DMS79 treated with DMSO at 0.1 percent for 48 hours (cell line): ENCODE results near the gene MAP7D2.

Experiments
- DNase-seq: peaks from one replicate; lab custom pipeline; 2025; lab: John Stamatoyannopoulos, UW

Gene MAP7D2

DNA sequence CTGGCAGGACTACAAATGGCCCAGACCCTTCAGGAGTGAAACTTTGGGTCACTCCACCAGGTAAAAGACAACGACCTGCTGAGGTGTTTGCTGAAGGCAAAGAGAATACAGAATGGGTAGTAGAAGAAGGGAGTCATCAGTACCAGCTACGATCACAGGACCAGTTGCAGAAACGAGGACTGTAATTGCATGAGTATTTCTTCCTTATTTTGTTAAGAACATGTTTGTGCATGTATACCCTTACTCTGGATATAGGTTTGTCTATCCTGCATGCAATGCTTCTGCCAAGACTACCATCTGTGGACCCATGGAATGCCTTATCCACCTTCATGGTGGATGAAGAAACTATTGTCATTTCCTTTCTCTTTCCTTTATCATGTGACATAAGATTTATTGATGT lies 77.7 kb downstream of the MAP7D2 start:
- no peak for DNase-seq

DNA sequence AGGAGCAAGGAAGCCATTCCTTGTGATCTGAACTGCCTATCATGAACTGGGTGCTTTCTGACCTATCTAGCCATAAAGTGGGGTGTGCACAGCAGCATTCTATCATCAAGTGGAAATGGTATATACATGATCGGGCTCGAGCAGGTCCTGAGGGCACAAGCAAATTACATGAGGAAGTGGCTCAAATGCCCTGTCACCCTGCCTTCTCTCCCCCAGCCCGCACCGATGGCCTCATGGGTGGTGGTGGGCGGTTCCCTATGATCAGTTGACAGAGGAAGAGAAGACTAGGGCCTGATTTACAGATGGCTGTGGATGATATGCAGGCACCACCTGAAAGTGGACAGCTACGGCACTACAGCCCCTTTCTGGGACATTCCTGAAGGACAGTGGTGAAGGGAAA lies 79.5 kb downstream of the MAP7D2 start:
- no peak for DNase-seq

DNA sequence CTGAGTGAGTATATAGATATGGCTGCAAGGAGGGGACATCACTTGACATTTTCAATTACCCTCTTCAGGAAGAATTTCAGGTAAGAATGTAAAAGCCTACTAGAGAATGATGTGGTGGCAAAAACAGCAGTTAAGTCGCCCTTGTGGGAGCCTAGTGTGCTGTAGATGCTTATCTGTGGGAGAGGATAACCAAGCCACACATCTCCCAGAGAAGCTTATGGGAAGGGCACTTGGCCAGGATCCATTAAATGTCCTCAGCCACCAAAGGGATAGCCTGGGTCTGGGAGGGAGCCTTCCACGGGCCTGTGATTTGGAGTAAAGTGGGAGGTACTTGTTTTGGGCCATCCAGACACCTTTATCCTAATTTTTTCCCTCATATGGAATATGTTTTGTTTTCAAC lies 84.5 kb downstream of the MAP7D2 start:
- DNase-seq = no peak

DNA sequence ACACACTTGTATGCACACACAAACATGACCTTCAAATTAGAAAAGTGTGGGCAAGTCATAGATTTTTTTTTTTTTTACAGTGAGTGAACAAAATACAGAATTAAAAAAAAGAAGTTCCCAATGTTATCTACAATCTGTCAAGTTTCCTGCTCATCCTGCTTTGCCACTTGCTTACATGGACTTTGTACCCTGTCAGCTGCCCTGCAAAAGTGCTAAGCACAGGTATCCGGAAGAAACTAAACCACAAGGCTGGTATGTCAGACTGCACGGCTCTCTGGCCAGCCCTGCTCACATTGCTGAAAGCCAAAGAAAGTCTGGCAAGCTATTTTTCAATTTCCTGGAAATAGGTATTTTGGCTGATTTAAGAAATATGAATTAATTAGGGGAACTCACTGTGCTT lies 87.0 kb downstream of the MAP7D2 start:
- DNase-seq = no peak

DNA sequence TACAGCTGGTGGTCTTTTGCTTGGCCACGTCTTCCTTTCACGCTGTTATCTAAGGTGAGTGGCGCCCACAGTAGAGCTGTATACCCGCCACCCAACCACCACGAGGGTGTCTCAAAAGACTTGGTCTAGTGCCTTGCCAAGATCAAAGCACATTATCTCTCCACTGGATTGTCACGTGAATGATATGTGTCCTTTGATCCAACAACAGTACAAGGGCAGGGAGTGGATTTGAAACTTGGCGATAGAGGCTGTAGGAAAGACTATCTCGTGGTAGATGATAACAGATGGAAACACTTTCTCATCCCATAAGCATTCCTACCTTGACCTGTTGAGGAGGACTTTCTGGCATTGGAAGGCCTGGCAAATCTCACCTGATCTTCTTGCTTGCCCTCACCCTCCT lies 88.1 kb downstream of the MAP7D2 start:
- no peak for DNase-seq

DNA sequence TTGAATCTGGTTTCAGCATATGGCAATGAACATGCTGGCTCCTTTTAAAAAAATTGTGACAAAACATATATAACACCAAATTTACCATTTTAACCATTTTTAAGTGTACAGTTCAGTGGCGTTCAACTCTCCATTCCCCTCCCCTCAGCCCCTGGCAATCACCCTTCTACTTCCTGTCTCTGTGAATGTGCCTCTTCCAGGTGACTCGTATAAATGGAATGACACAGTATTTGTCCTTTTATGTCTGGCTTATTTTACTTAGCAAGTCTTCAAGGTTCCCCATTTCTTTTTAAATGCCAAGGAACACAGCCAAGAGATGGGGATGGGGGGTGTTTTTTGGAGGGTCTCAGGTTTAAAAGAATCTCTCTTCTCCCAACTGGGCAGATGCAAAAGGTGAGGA lies 90.4 kb downstream of the MAP7D2 start:
- no peak for DNase-seq

DNA sequence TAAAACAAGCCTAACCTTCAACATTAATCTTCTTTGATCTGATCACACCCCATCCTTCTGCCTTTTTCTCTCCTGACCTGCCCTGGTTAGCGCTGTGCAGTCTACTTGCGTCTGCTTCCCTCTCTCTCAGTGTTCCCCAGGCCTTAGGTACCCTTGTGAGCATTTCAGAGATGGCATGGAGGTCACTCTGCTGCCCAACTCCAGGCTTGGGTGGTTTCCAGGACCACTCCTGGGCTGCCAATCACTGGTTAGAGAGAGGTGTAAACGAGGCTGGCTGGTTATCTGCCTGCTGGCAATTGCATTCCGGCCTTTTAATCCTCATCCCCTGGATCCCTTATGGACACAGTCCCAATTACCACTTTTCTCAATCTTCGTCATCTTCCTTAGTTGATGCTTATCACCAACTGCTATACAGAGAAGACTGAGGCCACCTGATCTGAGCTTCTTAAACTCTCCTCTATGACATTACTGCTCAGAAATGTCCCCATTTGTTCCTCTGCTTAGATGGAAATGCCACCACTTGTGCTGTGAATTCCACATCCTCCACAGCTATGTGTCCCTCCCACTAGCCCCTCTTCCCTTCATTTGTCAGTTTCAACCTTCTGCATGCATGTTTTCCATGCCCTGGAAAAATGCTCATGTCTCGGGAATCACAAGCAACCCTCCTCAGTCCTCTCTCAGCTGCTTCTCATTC lies 96.9 kb downstream of the MAP7D2 start:
- DNase-seq = no peak

DNA sequence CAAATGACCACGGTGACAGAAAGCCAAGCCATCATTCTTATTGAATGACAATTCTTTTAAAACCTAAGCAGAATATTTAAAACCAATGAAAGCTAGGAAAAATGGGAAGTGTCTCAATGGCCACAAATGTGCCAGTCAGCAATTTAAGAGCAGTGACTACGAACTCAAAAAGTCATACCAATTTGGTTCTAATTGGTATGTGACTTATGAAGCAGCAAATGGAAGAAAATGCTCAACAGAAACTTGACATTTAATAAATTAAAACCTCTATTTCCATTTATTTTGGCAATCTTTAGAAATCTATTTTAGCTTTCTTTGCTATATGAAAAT lies 100.1 kb downstream of the MAP7D2 start:
- no peak for DNase-seq

DNA sequence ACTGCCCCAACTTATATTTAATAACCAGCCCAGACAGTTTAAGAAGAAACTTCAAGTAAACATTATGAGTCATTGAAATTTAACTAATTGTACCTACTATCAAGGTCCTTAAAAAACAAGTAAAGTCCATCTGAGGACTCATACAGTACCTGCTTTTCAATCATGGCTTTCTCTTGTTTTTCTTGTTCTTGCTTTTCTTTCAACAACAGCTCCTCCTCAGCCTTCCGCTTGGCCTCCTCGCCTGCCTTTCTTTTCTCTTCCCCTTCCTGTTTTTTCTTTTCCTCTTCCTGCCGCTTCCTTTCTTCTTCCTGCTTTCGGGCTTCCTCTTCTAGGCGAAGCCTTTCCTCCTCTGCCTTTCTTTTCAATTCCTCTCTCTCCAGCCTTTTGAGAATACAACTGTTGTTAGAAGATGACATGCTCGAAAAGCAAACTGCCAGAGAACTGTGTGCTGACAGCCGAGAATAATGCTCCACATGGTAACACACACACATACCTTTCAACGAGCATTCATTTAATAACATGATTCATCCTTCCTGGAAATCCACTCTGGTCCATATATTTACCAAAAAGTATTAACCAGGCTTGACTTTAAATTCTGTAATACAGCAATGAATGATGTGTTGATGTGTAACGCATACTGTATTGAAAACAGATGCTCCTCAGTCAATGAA lies 100.6 kb downstream of the MAP7D2 start:
- DNase-seq = no peak

DNA sequence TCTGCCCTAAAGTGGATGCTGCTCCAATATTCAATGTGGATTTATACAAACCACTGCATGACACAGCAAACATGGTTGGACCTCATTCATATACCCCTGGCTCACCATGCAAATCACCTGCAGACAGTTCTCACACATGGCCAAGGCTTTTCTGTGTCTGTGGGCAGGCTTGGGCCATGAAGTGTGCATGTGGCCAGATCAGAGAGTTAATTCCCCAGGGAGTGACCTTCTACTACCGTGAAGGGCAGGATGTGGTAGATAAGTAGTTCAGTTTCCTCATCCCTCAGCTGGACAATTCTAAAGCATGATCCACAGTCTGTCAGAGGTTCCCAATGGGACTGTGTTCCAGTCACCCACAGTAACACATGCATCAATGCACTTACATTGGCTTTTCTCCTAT lies 101.3 kb downstream of the MAP7D2 start:
- DNase-seq = no peak

DNA sequence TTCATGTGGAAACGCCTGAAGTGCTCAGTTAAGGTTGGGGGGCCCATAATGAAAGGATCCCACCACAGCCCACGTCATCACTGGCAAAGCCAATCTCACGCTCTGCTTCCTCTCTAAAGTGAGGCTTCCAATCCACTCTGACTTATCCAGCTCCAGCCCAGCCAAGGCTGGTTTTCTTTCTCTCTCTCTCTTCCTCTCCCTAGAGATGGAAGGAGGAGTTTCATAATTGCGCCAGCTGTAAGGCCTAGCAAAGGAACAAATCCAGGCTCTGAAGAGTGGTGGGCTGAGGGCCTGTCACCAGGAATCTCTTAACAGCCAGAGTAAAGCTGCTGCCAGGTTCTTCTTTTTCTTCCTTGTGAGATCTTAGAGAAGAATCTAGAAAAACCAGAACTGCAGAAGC lies 105.1 kb downstream of the MAP7D2 start:
- DNase-seq = no peak

DNA sequence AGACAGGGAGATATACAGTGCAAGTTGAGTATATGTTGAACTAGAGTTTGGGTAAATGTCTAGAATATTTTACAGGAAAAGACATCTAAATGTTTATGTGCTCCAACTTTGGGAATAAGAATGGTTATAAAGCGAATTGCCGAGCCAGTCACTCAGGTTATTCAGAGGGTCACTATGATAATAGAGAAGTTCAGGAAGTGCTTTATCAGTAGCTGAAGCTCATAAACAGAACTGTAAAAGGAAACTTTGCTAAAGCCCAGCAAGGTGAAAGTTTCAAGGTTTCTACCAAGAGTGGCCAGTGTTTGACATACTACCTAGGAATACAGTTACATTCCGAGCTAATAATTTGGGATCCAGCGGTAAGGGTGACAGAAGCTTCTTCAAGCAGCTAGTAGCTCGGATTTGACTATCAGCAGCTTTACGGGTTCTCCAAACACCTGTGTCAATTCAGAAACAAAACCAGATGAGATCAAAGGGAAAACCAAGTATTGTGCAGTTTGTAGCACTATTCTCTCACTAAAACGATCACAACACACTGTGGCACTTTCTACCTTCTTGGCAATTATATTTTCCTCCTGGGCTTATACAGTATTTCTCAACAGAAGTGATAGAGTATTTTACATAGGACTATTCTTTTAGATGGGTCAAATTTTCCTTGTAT lies 108.6 kb downstream of the MAP7D2 start:
- DNase-seq = no peak

DNA sequence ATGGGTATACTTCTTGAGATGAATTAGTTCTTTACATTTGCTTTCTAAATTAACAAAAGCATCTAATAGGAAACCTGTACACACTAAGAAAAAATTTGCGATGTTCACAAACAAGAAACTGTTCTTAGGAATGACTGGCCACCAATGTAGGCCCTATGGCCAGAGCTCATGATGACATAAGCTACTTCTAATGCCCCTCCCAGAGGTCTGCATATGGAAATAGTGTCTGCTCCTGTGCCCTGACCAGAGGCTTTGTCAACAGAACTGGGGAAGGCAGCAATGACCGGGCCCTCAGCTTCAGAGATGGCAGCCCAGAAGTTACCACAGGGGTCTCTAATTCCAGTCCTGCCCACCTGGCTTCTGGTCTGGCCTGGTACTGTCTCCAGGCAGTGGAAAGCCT lies 110.8 kb downstream of the MAP7D2 start:
- no peak for DNase-seq

DNA sequence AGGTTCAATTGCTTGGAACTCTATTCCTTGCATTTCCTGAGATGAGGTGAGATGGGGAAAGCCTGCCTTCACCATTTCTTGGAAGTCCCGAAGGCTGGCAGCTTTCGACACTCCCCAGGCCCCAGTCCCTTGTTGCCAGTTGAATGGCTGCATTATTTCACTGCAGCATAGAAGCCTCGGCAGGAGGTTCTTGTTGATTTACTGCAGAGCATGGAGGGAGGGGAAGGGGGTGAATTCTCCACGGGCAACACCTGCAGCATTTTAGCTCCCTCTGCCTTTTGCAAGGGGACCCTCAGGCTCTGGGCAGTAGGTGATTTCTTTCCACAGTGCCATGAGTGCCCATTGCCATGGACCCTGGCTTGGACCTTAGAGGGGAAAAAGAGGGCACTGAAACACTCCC lies 115.1 kb downstream of the MAP7D2 start:
- no peak for DNase-seq

DNA sequence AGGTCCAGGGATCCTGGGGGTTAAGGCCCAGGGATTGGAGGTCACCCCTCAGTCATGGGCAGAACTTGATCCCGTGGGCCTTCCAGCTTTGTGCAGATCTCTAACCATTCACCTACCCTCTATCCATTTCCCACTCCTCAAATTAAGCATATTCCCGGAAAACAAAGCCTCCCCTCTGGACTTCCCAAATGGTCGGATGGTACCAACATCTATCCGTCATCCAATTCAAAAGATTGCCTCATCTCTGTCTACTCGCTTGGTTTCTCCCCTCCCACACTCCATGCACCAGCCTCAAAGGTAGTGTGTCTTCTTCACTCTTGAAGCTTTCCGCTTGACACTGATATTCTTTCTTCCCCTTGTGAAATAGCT lies 125.4 kb downstream of the MAP7D2 start:
- DNase-seq = no peak

DNA sequence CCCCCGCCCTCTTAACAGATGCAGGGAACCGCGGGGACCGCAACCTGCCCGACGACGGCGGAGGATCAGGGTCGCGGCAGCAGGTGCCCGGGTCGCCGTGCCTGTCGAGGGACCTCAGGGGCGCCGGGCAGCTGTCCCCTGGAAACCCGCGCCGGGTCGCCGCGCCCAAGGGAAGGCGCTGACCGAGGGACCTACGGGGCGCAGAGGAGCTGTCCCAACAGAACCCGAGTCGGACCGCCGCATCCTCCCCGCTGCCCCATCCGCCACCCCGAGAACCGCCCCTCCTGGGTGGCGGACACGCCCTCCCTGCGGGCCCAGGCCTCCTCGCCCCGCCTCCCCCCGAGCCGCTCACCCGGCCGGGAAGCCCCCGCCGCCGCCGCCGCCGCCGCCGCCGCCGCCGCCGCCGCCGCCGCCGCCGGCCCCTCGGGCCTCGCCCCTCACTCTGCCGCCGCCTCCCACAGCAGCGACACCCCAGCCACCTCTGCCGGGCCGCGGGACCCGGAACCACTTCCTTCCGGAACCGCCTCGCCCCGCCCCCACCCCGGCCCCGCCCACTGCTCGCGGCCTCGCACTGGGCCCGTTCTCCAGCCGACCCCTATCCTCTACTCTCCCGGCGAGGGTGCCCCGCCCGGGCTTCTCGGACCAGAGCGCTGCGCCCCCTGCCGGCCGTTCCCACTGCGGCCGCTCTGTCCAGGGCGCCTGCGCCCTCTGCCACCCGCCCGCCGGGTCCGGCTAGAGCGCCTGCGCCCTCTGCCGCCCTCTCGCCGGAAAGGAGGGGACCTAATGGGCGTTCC lies 126.0 kb downstream of the MAP7D2 start, which contains the start of gene BCLAF3:
Gene BCLAF3, minus strand, starts transcription at position 506 of the 794 bp plus-strand sequence. CDS start 20,797 bp downstream, outside the sequence.
- peak; percentile 59 for DNase-seq

DNA sequence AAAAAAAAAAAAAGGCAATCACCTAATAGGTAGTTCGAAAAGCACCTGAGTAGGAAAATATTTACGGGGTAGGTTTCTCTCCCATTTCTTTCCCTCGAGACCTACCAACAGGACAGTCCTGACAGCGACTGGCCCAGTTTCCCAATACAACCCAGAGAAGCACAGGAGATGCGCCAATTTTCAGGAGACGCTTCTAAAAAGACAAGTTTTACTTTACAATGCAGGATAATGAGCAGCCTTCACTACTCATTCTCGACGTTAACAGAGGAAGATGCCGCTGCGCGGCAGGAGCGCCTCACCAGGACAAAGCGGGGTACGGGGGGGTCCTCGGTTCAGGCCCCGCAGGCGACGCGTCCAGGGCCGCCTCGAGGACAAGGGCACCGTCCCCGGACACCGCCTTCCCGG lies 126.6 kb downstream of the MAP7D2 start:
- DNase-seq = no peak

DNA sequence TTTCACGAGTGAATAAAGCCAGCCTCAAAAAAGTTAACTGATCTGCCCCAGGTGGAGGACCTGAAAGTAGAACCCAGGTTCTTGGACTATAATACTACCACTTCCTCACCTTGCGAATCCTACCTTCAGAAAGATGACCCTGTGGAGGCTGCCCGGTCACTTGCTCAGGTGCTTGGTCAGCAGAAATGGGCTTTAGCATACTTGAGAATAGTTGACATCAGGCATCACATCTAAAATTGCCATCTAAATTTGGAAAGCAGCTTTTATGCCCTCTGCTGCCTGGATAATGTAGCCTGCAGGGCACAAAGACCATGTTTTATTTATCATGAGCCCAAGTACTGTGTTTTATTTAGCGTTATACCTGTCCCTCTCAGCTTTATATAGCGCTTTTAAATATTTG lies 128.9 kb downstream of the MAP7D2 start:
- DNase-seq = no peak

DNA sequence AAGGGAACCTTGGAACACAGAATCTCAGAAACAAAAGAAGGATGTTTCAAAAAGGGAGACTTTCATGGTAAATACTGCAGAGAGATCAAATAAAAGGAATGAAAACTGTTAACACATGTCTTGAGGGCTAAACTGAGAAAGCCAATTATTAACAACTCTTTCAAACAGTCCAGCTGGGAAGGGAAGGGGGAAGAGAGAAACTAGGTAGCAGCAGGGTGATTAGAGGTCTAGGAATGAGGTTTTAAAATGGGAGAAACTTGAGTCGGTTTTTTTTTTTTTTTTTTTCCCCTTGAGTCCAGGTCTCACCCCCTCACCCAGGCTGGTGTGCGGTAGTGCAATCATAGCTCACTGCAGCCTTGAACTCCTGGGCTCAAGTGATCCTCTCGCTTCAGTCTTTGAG lies 130.2 kb downstream of the MAP7D2 start:
- no peak for DNase-seq

DNA sequence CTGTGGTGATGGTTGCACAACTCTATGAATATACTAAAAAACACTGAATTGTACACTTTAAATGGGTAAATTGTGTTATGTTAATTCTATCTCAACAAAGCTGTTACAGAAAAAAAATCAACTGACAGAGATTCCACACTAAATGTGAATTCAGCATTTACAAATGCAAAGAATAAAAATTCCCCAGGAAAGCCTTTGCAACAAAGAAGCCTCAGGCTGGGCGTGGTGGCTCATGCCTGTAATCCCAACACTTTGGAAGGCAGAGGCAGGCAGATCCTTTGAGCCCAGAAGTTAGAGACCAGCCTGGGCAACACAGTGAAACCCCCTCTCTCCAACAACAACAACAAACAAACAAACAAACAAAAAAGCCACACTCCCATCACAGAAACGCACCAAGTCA lies 134.8 kb downstream of the MAP7D2 start:
- no peak for DNase-seq

DNA sequence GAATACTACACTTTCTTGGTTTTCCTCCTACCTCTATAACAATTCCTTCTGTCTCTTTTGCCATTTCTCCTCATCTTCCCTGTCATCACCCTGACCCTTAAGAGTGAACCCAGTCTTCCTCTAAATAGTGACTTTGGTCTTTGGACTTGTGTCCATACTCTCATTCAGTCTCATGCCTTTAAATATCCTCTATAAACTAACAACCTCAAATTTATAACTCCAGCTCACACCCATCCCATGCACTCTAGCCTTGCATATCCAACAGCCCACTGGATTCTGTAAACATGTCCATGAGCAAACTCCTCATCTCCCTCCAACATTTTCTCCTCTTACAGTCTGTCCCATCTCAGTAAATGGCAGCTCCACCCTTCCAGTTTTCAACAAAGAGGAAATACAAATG lies 140.9 kb downstream of the MAP7D2 start:
- DNase-seq = no peak

DNA sequence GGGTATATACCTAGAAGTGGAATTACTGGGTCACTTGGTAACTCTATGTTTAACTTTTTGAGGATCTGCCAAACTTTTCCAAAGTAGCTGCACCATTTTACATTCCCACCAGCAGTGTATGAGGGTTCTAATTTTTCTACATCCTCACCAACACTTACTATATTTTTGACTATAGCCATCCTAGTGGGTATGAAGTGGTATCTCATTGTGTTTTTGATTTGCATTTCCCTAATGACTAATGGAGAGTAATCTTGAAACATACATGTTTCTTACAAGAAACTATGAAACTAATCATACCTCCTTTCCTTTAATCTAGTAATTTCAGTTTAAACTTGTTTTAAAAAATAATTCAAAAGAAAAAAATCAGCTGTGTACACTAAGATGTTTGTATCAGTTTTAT lies 143.7 kb downstream of the MAP7D2 start:
- DNase-seq = no peak

DNA sequence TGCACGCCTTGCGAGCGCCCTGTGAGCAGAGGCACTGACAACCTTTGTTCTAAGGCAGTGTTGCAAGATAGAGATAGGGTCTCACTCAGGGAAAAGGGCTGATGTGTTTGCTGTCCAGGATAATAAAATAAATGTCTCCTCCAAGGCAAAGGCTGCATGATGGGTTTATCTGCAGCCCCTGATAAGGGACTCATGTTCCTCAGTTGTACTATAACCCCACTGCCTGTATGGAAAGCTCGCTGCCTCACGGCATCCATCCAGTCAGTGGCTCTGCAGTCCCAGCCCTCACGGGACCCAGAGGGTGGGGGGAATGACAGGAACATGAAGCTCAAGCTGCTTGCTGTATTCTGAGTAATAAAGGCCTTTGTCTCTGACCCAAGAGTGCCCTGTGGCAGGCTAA lies 148.4 kb downstream of the MAP7D2 start:
- no peak for DNase-seq
